HG02610 (cell line): ENCODE measurements around the gene SHANK3.

Experiments used
- ATAC-seq: cut with Tn5 transposase; IDR thresholded peaks from one replicate; pipeline ENCODE4 v1.9.1; 2021; ENCODE audit warnings: mild to moderate bottlenecking, moderate library complexity; ENCODE audit not compliant: unreplicated experiment

Gene SHANK3

DNA sequence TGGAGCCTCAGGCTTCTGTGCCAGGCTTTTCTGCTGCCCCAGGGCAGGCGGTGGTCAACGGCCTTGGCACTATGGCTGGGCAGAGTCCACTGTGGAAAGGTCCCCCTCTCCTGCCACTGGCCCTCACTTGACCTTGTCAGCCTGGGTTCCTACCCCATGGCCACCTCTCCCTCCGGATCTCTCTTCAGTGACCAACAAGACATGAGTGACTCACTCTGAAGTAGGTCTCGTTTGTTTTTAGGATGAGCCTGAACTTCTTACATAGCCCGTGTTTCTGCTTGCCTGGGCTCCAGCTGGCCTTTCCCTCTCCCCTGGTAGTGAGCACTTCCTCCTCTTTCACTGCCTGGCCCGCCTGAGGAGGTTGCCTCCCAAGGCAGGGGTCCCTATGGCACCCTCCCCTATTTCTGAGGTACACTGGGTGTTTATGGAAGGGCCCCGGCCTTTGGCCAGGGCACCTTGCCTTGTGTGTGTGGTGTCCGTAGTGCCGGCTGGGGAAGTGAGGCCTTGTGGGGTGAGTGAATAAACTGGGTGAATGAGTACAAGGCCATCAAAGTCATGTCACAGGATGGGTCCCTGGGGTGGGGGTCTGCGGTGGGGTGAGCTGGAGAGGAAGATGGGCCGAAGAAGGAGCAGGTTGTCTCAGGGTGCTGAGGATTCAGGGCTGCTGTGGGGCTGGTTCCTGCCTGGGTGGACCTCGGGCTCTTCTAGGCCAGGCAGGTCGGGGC lies 5.0 kb downstream of the SHANK3 start:
- ATAC-seq = no peak

DNA sequence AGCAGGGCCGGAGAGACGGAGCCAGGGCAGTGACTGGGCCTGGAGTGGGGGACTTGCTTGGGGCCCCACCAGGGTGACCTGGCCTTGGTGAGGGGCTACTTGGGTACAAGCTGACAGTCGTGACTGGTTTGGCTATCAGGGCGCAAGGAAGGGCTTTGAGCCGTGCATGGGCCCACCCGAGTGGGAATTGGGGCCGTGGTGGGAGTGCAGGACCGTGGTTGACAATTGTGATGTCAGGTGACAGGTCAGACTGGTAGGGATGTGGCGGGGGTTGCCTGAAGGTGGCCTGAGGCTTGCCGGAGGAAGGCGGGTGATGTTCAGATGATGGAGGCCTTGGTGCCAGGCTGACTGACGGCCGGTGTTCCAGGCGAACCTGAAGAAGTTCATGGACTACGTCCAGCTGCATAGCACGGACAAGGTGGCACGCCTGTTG lies 5.6 kb downstream of the SHANK3 start:
- no peak for ATAC-seq

DNA sequence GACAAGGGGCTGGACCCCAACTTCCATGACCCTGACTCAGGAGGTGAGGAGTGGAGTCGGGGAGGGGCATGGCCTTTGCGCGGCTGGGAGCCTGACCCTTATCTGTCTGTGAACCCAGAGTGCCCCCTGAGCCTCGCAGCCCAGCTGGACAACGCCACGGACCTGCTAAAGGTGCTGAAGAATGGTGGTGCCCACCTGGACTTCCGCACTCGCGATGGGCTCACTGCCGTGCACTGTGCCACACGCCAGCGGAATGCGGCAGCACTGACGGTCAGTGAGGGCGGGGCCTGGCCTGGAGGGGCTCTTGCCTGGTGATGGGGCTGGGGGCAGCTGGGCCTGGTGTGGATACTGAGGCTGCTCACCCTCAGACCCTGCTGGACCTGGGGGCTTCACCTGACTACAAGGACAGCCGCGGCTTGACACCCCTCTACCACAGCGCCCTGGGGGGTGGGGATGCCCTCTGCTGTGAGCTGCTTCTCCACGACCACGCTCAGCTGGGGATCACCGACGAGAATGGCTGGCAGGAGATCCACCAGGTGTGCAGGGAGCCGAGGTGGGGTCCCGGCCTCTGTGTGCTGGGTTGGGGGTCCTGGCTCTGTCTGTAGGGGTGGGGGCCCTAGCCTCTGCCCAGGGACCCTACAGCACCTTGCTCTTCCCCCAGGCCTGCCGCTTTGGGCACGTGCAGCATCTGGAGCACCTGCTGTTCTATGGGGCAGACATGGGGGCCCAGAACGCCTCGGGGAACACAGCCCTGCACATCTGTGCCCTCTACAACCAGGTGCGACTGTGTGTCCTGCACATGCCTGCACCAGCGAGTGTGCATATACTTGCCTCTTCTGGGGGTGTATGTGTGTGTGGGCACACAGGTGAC lies 6.3 kb downstream of the SHANK3 start:
- no peak for ATAC-seq

DNA sequence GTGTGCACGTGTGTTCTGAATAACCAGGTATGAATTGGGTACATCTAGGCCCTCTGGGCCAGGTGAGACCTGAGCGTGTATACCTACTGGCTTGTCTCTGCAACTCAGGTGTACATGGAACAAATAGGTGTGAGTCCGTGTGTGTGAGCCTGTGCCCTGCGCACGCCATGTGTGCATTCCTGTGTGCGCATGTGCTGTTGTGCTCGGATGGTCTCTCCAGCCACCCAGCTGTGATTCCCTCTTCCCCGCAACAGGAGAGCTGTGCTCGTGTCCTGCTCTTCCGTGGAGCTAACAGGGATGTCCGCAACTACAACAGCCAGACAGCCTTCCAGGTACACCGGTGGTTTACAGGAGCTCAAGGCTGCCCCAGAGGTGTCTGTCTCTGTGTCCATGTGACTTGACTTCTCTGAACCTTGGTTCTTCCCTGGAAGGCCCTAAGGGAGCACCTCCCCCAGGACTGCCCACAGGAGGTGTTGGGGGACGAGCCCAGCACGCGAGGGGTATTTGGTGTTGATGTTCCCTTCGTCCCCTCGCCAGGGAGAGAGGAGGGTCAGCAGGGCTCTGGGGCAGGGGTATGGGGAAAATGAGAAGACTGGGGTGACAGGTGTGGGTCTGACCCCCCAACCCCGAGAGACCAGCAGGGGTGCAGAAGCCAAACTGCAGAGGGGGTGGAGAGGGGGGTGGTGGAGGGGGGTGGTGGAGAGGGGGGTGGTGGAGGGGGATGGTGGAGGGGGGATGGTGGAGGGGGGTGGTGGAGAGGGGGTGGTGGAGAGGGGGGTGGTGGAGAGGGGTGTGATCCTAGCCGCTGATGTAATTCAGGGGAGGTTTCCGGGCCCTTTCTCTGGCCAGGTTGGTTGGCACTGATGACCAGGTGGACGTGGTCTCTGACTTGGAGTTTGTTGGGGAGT lies 10.7 kb downstream of the SHANK3 start:
- no peak for ATAC-seq

DNA sequence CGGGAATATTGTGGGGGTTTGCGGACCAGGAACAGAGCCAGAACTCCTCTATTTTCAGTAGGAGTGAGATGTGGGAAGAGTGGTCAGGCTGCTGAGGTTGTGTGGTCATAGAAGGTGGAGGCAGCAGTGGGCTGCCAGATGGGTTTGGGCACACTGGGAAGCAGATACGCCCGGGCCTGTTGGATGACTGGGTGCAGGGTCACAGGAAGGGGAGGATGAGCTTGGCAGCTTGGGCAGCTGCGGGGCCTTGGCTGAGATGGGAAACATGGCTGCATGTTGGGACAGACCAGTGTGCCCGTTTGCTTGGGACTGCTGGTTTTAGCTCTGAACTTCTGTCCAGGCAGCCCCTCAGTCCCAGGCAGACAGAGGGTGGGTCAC lies 11.4 kb downstream of the SHANK3 start:
- ATAC-seq = no peak

DNA sequence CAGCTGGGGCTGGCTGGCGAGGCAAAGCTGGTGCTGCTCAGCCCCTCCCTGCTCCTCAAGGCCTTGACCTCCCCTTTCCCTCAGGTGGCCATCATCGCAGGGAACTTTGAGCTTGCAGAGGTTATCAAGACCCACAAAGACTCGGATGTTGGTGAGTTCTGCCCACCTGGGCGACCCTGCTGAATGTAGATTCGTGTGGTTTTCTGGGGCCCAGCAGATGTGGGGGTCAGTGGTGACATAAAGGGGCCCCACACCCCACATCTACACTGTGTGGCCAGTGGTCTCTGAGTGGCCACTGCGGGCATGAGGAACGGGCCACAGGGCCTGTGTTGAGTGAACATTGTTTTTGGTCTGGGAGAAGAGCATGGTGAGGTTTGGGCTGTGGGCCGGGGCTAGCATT lies 11.9 kb downstream of the SHANK3 start:
- no peak for ATAC-seq

DNA sequence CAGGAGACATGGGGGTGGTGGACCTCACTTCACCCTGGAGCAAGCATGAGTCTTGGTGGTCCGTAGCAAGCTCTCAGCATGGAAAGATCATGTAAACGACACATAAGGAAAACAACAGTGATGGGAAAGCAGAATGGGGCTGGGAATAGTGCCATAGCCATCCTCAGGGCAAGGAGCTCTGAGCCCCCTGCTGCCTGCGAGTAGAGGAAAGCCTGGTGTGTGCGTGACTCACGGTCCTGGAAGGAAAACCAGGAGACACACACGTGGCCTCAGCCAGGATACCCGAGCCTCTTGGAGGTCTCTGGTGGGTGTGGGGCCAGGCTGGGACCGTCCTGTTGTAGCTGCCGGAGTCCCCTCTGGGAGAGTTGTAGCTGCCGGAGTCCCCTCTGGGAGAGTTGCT lies 12.4 kb downstream of the SHANK3 start:
- no peak for ATAC-seq

DNA sequence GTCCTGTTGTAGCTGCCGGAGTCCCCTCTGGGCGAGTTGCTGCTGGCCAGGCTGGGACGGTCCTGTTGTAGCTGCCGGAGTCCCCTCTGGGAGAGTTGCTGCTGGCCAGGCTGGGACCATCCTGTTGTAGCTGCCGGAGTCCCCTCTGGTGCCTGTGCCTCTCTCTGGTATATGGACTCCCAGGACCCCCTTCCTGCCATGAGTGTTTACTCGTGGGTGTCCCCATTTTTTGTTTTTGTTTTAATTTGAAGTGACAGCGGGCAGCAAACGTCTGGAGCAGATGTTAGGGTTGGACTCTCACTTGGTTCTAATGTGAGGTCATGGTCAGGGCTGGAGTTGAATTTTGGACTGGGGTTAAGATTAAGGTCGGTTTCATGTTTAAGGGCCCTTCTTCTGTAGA lies 14.2 kb downstream of the SHANK3 start:
- ATAC-seq = no peak

DNA sequence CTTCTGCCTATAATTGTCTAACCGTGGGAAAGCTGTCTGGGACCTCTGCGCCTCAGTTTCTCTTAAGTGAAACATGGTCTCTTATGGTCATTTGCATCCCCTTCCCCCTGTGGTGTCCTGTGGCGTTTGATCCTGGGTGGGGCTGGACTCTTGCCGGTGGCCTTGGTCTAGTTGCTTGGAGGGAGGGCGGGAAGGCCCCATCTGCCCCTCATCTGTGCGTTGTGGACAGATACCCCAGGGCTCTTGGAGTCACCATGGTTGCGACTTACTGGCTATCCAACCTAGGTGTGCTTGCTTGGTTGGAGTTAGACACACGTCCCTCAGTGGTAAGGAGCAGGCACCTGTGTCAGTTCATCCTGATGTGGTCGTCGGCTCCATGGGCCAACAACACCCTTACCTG lies 15.2 kb downstream of the SHANK3 start:
- no peak for ATAC-seq

DNA sequence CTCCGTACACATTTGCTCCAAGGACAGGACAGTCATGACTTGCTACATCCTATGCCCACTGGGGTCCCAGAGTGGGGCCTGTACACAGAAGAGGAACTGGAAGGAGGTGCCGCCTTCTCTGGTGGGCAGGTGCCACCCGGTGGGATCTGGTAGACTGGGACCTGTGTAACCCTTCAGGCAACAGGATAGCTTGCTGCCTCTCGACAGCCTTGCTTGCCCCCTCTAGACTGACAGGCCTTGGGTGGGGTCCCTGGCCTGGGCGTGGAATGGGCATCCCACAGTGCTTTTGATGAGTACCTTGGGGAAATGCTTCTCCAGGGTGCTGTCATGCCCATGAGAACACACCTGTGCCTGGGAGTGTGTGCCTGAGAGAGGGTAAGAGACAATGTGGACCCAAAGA lies 15.8 kb downstream of the SHANK3 start:
- no peak for ATAC-seq

DNA sequence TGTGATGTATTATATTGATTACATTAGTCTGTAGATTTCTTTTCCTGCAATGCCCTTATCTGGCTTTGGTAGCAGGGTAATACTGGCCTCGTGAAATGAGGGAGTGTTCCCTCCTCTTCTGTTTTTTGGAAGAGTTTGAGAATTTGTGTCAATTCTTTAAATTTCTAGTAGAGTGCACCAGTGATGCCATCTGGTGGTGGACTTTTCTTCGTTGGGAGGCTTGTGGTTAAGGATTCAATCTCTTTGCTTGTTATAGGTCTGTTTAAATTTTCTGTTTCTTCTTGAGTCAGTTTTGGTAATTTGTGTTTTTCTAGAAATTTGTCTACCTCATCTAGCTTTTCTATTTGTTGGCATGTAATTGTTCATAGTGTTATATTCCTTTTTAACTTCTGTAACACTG lies 18.9 kb downstream of the SHANK3 start:
- no peak for ATAC-seq

DNA sequence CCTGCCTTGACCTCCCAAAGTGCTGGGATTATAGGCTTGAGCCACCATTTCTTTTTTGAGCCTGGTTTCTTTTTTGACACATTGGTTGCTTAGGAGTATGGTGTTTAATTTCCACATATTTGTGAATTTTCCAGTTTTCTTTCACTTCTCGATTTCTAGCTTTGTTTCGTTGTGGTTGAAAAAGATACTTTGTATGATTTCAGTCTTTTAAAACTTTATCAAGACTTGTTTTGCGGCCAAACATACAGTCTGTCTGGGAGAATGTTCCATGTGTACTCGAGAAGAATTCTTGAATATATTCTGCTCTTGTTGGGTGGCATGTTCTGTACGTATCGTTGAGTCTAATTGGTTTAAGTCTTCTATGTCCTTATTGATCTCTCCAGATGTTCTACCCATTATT lies 20.8 kb downstream of the SHANK3 start:
- ATAC-seq = no peak

DNA sequence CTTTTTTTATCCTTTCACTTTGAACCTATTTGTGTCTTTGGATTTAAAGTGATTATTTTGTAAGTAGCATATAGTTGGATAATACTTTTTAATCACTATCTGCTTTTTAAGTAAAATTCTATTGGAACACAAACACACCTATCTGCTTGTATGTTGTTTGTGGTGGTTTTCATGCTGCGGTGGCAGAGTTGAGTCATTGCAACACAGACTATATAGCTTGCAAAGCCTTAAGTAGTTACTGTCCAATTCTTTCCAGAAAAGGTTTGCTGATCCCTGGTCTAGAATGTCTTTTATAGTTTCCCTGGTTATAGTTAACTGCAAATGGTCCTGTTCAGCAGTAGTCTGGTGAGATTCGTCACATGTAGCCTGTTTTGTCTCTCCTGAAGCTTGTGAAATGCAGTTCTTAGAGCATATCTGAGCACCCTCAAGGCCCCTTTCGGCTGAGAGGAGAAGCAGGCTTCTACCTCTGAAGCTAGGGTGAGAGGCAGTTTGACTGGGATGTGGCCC lies 21.5 kb downstream of the SHANK3 start:
- no peak for ATAC-seq

DNA sequence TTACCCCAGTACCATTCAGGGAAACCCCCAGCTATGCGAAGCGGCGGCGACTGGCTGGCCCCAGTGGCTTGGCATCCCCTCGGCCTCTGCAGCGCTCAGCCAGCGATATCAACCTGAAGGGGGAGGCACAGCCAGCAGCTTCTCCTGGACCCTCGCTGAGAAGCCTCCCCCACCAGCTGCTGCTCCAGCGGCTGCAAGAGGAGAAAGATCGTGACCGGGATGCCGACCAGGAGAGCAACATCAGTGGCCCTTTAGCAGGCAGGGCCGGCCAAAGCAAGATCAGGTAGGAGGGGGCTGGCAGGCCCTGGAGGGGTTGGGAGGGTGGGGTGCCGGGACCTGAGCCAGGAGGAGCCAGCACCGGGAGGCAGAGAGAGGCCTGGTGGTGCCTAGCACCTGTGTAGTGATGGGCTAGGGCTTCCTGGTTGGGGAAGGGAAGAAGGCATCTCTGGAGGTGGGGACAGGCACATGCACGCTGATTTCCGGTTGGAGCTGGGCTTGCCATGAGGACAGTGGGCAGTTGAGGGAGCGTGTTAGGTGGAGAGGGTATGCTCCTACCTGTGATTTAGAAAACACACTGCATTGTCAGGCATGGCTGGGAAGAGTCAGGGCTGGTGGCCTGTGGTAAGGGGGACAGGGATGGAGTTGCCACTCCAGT lies 22.3 kb downstream of the SHANK3 start:
- no peak for ATAC-seq

DNA sequence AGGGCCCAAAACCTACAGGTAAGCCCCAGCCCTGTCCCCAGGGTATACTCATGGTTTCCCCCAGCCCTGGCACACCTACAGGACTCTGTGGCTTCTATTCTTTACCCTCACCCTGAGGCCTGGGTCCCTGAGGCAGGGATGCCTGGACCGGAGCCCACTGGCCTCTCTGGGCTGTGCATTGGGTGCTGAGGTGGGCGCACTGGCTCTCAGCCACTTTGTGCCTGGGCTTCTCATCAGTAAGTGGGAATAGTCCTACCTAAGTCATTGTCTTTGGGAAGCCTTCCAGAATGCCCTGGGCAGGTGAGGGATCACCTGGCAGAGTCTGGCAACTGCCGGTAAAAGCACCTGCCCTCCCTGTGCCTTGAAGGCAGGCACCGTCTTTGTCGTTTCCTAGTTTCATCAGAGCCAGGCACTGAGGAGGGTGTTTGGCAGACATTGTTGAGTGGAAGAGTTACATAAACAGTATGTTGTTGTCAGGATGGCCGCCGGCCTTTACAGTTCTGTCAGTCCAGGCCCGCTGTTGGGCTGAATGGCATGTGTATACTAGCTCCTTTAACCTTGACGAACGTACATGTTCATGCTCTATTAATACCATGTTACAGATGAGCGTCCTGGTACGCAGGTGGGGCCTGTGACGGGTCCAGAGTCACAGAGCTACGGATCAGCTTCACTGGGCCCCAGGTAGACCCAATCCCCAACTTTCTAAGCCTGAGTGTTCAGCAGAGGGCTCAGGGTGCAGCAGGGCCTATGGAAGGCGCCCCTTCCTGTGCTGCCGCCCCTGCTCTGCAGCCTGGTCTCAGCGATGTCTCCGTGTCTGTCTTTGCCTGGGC lies 23.0 kb downstream of the SHANK3 start:
- ATAC-seq = no peak

DNA sequence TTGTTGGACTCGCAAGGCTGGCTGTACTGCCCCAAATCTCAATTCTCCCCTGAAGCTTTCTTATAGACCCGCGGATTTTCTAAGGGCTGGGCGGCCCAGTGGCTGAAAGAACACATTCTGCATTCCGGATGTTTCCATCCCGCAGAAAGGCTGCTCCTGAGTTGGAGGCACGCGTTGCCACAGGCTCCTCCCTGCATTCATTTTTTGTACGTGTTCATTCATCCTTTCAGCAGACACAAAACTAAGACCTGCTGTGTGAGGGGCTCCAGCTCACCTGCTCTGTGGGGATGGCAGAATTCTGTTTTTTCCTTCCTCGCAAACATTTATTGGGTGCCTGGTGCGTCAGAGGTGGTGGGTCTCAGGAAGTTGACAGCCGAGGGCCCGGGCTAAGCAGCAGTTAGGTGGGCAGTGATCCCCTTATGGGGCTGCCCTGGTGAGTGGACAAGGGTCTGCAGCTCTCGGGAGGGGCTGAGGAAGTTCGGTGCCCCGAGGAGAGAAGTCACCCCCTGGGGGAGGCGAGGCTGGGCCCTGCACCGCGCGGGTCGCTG lies 23.7 kb downstream of the SHANK3 start:
- ATAC-seq = no peak

DNA sequence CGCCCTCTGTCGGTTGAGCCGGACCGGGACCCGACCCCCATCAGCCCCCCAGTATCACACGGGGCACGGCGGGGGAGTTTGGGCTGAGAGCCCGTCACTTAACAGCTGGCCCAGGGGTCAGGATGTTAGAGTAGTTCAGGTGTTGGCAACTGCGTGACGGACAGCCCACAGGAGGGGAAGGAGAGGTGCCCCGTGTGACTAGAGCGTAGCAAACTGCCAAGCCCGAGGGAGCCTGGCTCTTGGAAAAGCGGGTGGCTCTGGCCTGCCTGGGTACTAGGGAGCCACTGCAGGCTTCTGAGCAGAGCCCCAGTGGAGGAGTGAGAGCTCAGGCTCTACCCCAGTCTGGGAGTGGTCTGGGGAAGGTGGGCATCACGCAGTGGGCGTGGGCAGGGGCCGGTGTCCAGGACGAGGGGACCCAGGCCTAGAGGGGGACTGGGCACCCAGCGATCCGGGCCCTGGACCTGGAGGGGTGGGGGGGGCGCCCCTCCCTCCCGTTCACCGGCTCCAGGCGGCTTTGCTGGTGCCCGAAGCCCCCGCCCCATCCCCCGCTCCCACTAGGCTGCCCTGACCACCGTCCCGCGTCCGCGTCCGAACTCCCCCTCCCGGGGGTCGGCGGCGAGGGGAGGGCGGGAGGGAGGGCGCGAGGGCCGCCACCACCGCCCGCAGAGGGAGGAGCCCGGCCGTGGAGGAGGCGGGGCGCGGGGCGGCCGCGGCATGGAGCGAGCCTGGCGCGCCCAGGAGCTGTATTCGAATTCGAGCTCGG lies 24.4 kb downstream of the SHANK3 start:
- ATAC-seq = no peak

DNA sequence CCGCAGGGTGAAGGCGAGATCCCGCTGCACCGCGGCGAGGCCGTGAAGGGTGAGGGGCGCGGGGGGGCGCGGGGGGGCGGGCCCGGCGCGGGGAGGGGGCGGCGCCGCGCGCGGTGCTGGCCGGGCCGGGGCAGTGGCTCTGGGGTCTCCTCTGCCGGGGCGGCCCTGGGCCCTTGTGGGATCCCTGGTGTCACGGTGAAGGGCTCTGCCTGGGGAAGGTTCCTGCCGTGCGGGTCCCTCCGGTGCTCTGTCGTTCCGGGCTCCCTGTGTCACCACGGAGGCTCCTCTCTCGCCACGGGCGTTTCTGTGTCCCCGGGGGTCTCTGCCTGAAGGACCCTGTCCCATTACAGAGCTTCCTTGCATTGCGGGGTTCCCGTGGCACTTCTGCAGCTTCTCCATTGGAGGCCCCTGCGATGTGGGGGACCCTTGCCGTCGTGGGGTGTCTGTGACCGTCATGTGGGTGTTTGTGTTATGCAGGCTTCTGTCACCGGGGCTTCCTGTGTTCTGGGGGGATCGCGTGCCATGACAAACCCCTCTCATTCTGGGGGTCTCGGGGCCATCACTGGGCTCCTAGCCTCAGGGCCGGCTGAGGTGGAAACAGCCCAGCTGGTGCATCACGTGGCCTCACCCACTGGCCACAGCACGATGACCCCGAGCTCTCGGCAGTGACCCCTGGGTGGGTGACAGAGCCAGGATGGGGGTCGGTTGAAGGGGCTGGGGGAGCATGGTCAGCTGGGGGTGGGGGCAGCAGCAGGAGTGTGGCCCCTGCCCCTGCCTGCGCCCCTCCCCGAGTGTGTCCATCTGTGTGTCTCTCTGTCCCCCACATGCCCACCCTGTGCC lies 25.3 kb downstream of the SHANK3 start:
- no peak for ATAC-seq
